RCC 7860 (cell line): Measurements from ENCODE around the gene MARCO.
A peak's percentile ranks its signal among the peaks of the same experiment; 100 is the strongest.
"Not testable (repeated sequence)": the region's sequence is repeated elsewhere in the genome, so short reads cannot be mapped to it uniquely, and the experiment has no call there.

Experiments
- DNase-seq: peaks from one replicate; pipeline ENCODE4 v3.0.0-alpha.2; 2015; ENCODE audit warnings: low spot score
- FAIRE-seq: peaks from 2 replicates; lab custom pipeline; 2012; peaks lifted over from hg19 to GRCh38; lab: Jason Lieb, UNC

Gene MARCO

GRCh38 chr2:119026890-119027289, 84.9 kb downstream of the MARCO start:
- no peak for FAIRE-seq

GRCh38 chr2:119028327-119029174, 86.6 kb downstream of the MARCO start:
- DNase-seq = peak; percentile 21
- FAIRE-seq = no peak

More at GRCh38 chr2:119026890-119027289, 84.9 kb downstream of the MARCO start:
- no peak for DNase-seq

- DNase-seq (no peak), FAIRE-seq (no peak)
Observed at GRCh38 chr2:119029297-119029696, 87.3 kb downstream of the MARCO start.

DNA sequence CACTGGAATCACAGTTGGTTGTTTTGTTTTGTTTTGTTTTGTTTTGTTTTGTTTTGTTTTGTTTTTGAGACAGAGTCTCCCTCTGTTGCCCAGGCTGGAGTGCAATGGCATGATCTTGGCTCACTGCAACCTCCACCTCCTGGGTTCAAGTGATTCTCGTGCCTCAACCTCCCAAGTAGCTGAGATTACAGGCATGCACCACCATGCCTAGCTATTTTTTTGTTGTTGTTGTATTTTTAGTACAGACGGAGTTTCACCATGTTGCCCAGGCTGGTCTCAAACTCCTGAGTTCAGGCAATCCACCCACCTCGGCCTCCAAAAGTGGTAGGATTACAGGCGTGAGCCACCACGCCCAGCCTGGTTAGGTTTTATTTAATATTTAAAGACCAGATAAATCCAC, 95.9 kb downstream of the MARCO start:
- not testable (repeated sequence) for DNase-seq, FAIRE-seq

GRCh38 chr2:119040730-119041129, 98.7 kb downstream of the MARCO start:
- FAIRE-seq (no peak), DNase-seq (no peak)
